Liver (tissue), 3 donors: Measurements from ENCODE around the gene JPH3.

ENCODE experiments used
- FOXA2 ChIP-seq: IDR thresholded peaks from 2 replicates; pipeline ENCODE4 v1.6.1; 2016; ENCODE audit warnings: antibody characterized with exemption
- HNF4A ChIP-seq, 2 donors: conservative IDR thresholded peaks; 2 replicates each; pipeline ENCODE4 v1.6.1; 2016; ENCODE audit warnings: antibody characterized with exemption in 2 of 2, mild to moderate bottlenecking in 2 of 2
- JUND ChIP-seq, 2 donors: IDR thresholded peaks; 2 replicates each; pipeline ENCODE4 v1.6.1; 2016; ENCODE audit warnings: antibody characterized with exemption in 2 of 2
- RAD21 ChIP-seq, 2 donors: IDR thresholded peaks; 2 replicates each; pipeline ENCODE4 v1.6.1; 2016; ENCODE audit warnings: antibody characterized with exemption in 2 of 2, mild to moderate bottlenecking in 2 of 2
- RXRA ChIP-seq, 2 donors: IDR thresholded peaks; 2 replicates each; pipeline ENCODE4 v1.6.1; 2017 to 2018; ENCODE audit warnings: antibody characterized with exemption in 2 of 2, mild to moderate bottlenecking in 1 of 2
- SP1 ChIP-seq: IDR thresholded peaks from 2 replicates; pipeline ENCODE4 v1.6.1; 2018; ENCODE audit warnings: antibody characterized with exemption, mild to moderate bottlenecking
- TF ChIP-seq, protein P1 (sequence below): IDR thresholded peaks from 2 replicates; pipeline ENCODE4 v1.6.1; 2016; ENCODE audit warnings: antibody characterized with exemption, mild to moderate bottlenecking
- TF ChIP-seq, protein P2 (sequence below): fragments of 150-350 bp; IDR thresholded peaks from 2 replicates; pipeline ENCODE4 v1.5.1; 2017; ENCODE audit warnings: improper control_type of control experiment, low read depth, low read length; ENCODE audit not compliant: missing input control
- TF ChIP-seq, protein P3 (sequence below): IDR thresholded peaks from 2 replicates; pipeline ENCODE4 v1.6.1; 2016; ENCODE audit warnings: antibody characterized with exemption
- TF ChIP-seq, protein P4 (sequence below): IDR thresholded peaks from 2 replicates; pipeline ENCODE4 v1.6.1; 2016; ENCODE audit warnings: antibody characterized with exemption
- TF ChIP-seq, protein P5 (sequence below): IDR thresholded peaks from 2 replicates; pipeline ENCODE4 v1.6.1; 2016; ENCODE audit warnings: antibody characterized with exemption
- donor health status: healthy.
- donor health status: healthy.

DNA sequence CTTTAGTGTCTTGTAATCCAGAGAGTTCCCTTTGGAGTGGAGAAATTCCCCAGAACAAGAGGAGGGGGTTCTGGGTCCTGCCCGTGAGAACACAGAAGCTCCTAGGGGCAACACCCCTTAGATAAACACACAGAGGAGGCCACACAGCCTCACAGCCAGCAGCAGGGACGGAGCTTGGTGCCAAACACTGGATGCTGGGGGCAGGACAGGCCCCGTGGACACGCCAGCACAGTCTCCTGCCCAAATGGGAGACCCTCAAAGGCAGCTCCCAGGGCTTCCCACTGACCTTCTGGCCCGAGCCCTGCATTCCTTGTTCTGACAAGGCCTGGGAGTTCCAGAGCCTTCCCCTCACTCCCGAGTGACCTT is 31.8 kb upstream of the JPH3 start:
- TF ChIP-seq, protein P1, sequence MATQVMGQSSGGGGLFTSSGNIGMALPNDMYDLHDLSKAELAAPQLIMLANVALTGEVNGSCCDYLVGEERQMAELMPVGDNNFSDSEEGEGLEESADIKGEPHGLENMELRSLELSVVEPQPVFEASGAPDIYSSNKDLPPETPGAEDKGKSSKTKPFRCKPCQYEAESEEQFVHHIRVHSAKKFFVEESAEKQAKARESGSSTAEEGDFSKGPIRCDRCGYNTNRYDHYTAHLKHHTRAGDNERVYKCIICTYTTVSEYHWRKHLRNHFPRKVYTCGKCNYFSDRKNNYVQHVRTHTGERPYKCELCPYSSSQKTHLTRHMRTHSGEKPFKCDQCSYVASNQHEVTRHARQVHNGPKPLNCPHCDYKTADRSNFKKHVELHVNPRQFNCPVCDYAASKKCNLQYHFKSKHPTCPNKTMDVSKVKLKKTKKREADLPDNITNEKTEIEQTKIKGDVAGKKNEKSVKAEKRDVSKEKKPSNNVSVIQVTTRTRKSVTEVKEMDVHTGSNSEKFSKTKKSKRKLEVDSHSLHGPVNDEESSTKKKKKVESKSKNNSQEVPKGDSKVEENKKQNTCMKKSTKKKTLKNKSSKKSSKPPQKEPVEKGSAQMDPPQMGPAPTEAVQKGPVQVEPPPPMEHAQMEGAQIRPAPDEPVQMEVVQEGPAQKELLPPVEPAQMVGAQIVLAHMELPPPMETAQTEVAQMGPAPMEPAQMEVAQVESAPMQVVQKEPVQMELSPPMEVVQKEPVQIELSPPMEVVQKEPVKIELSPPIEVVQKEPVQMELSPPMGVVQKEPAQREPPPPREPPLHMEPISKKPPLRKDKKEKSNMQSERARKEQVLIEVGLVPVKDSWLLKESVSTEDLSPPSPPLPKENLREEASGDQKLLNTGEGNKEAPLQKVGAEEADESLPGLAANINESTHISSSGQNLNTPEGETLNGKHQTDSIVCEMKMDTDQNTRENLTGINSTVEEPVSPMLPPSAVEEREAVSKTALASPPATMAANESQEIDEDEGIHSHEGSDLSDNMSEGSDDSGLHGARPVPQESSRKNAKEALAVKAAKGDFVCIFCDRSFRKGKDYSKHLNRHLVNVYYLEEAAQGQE = no peak
- TF ChIP-seq, protein P2, sequence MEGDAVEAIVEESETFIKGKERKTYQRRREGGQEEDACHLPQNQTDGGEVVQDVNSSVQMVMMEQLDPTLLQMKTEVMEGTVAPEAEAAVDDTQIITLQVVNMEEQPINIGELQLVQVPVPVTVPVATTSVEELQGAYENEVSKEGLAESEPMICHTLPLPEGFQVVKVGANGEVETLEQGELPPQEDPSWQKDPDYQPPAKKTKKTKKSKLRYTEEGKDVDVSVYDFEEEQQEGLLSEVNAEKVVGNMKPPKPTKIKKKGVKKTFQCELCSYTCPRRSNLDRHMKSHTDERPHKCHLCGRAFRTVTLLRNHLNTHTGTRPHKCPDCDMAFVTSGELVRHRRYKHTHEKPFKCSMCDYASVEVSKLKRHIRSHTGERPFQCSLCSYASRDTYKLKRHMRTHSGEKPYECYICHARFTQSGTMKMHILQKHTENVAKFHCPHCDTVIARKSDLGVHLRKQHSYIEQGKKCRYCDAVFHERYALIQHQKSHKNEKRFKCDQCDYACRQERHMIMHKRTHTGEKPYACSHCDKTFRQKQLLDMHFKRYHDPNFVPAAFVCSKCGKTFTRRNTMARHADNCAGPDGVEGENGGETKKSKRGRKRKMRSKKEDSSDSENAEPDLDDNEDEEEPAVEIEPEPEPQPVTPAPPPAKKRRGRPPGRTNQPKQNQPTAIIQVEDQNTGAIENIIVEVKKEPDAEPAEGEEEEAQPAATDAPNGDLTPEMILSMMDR = no peak
- TF ChIP-seq, protein P3, sequence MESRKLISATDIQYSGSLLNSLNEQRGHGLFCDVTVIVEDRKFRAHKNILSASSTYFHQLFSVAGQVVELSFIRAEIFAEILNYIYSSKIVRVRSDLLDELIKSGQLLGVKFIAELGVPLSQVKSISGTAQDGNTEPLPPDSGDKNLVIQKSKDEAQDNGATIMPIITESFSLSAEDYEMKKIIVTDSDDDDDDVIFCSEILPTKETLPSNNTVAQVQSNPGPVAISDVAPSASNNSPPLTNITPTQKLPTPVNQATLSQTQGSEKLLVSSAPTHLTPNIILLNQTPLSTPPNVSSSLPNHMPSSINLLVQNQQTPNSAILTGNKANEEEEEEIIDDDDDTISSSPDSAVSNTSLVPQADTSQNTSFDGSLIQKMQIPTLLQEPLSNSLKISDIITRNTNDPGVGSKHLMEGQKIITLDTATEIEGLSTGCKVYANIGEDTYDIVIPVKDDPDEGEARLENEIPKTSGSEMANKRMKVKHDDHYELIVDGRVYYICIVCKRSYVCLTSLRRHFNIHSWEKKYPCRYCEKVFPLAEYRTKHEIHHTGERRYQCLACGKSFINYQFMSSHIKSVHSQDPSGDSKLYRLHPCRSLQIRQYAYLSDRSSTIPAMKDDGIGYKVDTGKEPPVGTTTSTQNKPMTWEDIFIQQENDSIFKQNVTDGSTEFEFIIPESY = no peak
- TF ChIP-seq FOXA2 (no peak), RAD21 (IDR thresholded peaks at IDR 0.05) (no peak), SP1 (no peak), HNF4A (conservative IDR thresholded peaks at IDR 0.05) (no peak), RXRA (IDR thresholded peaks at IDR 0.05) (no peak), JUND (IDR thresholded peaks at IDR 0.05) (no peak)
- TF ChIP-seq, protein P4, sequence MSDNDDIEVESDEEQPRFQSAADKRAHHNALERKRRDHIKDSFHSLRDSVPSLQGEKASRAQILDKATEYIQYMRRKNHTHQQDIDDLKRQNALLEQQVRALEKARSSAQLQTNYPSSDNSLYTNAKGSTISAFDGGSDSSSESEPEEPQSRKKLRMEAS = no peak
- TF ChIP-seq, protein P5, sequence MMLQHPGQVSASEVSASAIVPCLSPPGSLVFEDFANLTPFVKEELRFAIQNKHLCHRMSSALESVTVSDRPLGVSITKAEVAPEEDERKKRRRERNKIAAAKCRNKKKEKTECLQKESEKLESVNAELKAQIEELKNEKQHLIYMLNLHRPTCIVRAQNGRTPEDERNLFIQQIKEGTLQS = no peak
